ENCODE measurements around the gene CHADL.

The CHADL gene

GRCh38 chr22:41245917-41246499 lies 5.3 kb upstream of the CHADL start:
- no peak overlapping the region for H3K4me3 ChIP-seq (ENCODE audit: low read length)
- TF ChIP-seq ZNF274 (IDR thresholded peaks at IDR 0.05; ENCODE audit: low read depth, low read length), result no peak

GRCh38 chr22:41243361-41243760 lies 2.6 kb upstream of the CHADL start:
- no peak for TF ChIP-seq ZNF274 (IDR thresholded peaks at IDR 0.05; ENCODE audit: low read depth, low read length)

GRCh38 chr22:41242396-41243117 lies 1.8 kb upstream of the CHADL start:
- no peak overlapping the region for H3K4me3 ChIP-seq (ENCODE audit: low read length)

More at GRCh38 chr22:41243361-41243760, 2.6 kb upstream of the CHADL start:
- H3K4me3 ChIP-seq (ENCODE audit: low read length), result no peak overlapping the region

GRCh38 chr22:41241133-41241676 lies 474 bp upstream of the CHADL start:
- no peak overlapping the region for H3K4me3 ChIP-seq (ENCODE audit: low read length)
- TF ChIP-seq ZNF274 (IDR thresholded peaks at IDR 0.05; ENCODE audit: low read depth, low read length), result no peak

More at GRCh38 chr22:41242396-41243117, 1.8 kb upstream of the CHADL start:
- no peak for TF ChIP-seq ZNF274 (IDR thresholded peaks at IDR 0.05; ENCODE audit: low read depth, low read length)

- TF ChIP-seq ZNF274 (IDR thresholded peaks at IDR 0.05; ENCODE audit: low read depth, low read length), result no peak
Observed at GRCh38 chr22:41239443-41240128, 1.1 kb downstream of the CHADL start.

GRCh38 chr22:41238570-41239442 lies 1.9 kb downstream of the CHADL start:
- no peak for TF ChIP-seq ZNF274 (IDR thresholded peaks at IDR 0.05; ENCODE audit: low read depth, low read length)
- no peak overlapping the region for H3K4me3 ChIP-seq (ENCODE audit: low read length)

More at GRCh38 chr22:41239443-41240128, 1.1 kb downstream of the CHADL start:
- H3K4me3 ChIP-seq (ENCODE audit: low read length), result no peak overlapping the region

GRCh38 chr22:41237707-41238569 lies 2.8 kb downstream of the CHADL start:
- peak overlapping the region; percentile 49; the same call in 1 of the 2 replicates for H3K4me3 ChIP-seq (ENCODE audit: low read length)
- no peak for TF ChIP-seq ZNF274 (IDR thresholded peaks at IDR 0.05; ENCODE audit: low read depth, low read length)

- no peak for TF ChIP-seq ZNF274 (IDR thresholded peaks at IDR 0.05; ENCODE audit: low read depth, low read length)
- peak overlapping the region; percentile 49; the same call in 1 of the 2 replicates for H3K4me3 ChIP-seq (ENCODE audit: low read length)
Observed at GRCh38 chr22:41237036-41237706, 3.6 kb downstream of the CHADL start.

- H3K4me3 ChIP-seq (ENCODE audit: low read length), result no peak overlapping the region
- no peak for TF ChIP-seq ZNF274 (IDR thresholded peaks at IDR 0.05; ENCODE audit: low read depth, low read length)
Observed at GRCh38 chr22:41234815-41235695, 5.7 kb downstream of the CHADL start.

- no peak for TF ChIP-seq ZNF274 (IDR thresholded peaks at IDR 0.05; ENCODE audit: low read depth, low read length)
- H3K4me3 ChIP-seq (ENCODE audit: low read length), result no peak overlapping the region
Observed at GRCh38 chr22:41231369-41231768, 9.4 kb downstream of the CHADL start.

GRCh38 chr22:41230401-41230785 lies 10.3 kb downstream of the CHADL start:
- no peak for TF ChIP-seq ZNF274 (IDR thresholded peaks at IDR 0.05; ENCODE audit: low read depth, low read length)
- H3K4me3 ChIP-seq (ENCODE audit: low read length), result no peak overlapping the region
